8988T (cell line): ENCODE results near the gene ITGA4.

Source experiments
- DNase-seq: peaks from one replicate; pipeline ENCODE4 v3.0.0; 2011

ITGA4 gene

GRCh38 chr2:181517685-181518301 lies 60.6 kb downstream of the ITGA4 start:
- DNase-seq: no peak

- DNase-seq: no peak
Measured at GRCh38 chr2:181520253-181520652, 63.1 kb downstream of the ITGA4 start.

GRCh38 chr2:181523756-181524155 lies 66.6 kb downstream of the ITGA4 start:
- DNase-seq: no peak

DNA sequence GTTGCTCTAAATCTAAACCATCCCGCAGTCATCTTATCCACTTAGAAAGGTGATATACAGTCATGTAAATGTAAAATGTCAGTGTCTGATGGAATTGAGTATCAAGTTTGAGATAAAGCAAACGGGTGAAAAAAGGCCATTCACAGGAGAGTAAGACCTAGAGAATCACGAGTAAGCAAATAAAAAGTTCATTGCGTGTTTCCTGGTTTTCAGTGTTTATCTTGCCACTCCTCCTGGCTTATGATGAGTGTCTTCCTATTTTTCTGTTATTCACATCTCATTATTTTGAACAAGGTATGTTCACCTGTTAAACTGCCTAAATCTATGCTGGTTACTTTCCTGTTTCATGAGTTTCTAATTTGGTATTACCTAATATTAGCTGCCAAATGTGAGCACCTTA lies 68.8 kb downstream of the ITGA4 start:
- no peak for DNase-seq

- no peak for DNase-seq
Measured at GRCh38 chr2:181527058-181527457, 69.9 kb downstream of the ITGA4 start.

- DNase-seq: no peak
Measured at GRCh38 chr2:181528441-181528840, 71.3 kb downstream of the ITGA4 start.

GRCh38 chr2:181536730-181537129 lies 79.5 kb downstream of the ITGA4 start:
- DNase-seq: no peak

- no peak for DNase-seq
Measured at GRCh38 chr2:181540421-181540820, 83.2 kb downstream of the ITGA4 start.

- no peak for DNase-seq
Measured at GRCh38 chr2:181542170-181542569, 85.0 kb downstream of the ITGA4 start.

DNA sequence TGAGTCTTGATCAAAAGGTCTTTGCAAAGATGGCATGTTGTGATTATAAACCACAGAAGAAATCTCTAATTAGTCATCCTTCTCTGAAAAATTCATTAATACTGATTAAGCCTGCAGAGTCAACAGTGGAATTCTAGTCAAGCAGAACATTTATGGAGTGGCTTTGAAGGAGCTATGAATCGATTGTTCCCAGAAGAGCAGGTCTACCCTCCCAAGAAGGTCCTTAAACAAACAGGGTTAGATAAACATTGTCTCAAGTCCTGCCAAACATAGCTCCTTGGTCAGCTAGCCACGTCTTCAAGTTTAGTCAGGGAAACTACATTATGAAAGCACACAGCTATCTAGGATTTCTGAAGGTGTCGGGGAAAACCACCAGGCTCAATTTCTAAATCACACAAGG lies 88.9 kb downstream of the ITGA4 start:
- no peak for DNase-seq

GRCh38 chr2:181552808-181553207 lies 95.6 kb downstream of the ITGA4 start:
- DNase-seq: no peak

DNA sequence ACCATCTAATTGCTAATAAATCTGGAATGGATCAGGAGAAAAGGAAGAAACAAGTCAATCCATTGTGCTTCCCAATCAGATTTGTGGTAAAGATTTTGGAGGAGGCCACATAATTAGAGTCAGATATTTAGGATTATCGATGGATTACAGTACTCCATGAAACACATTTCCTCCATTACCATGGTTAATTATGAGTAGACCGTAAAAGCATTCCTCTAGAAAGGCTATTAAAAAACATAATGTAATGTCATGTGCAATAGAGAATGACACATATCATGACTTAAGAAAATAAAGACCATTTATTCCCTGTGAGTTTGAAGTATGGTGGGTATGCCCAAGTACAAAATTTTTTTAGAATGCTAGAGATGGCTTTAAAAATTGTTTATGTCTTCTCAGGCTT lies 96.1 kb downstream of the ITGA4 start:
- no peak for DNase-seq

- no peak for DNase-seq
Measured at GRCh38 chr2:181554061-181554830, 97.1 kb downstream of the ITGA4 start.

GRCh38 chr2:181558371-181558770 lies 101.2 kb downstream of the ITGA4 start:
- no peak for DNase-seq

GRCh38 chr2:181563101-181563692 lies 106.0 kb downstream of the ITGA4 start:
- DNase-seq: no peak

- no peak for DNase-seq
Measured at GRCh38 chr2:181566334-181567032, 109.3 kb downstream of the ITGA4 start.

DNA sequence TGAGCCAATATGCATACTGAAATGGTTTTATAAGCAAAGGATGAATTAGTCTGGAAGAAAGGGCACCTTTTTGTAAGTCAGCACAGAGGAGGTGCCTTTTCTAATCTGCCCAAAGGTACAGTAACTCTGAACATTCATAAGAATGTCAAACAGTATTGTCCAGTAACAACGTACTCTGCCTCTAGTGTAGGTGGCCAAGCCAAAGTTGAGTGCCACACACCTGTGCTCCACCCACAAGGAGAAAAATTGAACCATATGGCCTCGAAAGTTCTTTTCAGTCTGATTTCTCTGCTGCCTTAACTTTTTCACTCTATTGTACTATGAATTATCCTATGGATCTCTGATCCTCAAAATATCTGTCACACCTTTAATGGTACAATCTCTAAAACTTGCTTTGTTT lies 112.9 kb downstream of the ITGA4 start:
- no peak for DNase-seq

GRCh38 chr2:181570833-181571661 lies 113.9 kb downstream of the ITGA4 start:
- no peak for DNase-seq

- DNase-seq: no peak
Measured at GRCh38 chr2:181573140-181573736, 116.1 kb downstream of the ITGA4 start.

- no peak for DNase-seq
Measured at GRCh38 chr2:181574321-181574720, 117.1 kb downstream of the ITGA4 start.

DNA sequence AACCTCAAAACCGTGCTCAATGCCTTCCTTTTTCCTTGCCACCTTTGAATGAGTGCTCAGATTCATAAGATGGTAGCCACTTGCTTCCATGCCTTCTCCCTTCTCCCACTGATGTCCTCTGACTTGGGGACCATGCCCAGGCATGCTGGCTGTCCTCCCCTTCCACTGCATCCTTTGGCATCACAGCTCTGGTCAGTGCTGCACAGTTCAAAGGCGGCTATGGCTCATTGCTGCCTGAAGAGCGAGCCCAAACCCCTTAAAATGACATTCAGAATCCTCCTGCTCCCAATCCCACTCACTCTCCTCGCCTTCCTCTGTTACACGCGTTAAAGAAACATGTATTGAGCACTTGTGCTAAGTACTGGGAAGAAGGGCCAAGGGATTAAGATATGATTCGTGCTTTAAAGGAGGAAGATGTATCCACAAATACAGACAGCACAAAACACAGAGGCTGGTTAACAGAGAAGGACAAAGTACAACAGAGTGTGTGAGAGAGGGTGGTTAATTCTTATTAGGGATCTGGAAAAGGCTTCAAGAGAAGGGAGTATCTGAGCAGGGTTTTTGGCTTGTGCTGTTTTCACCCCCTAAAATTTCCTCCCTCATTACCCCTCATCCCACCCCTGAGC lies 118.0 kb downstream of the ITGA4 start:
- no peak for DNase-seq

- DNase-seq: no peak
Measured at GRCh38 chr2:181575650-181576025, 118.5 kb downstream of the ITGA4 start.
